Heart left ventricle (tissue), 16 donors: ENCODE results near the gene BEAN1. TPM values are rescaled to one million over a fixed set of nuclear protein-coding genes. Genes with fewer than 3 reads are reported as not detected.

Source experiments
- ATAC-seq, 4 donors: fragments of 200-7000 bp; cut with Tn5 transposase; one replicate each; pipeline ENCODE4 v1.9.1; 2020 to 2022; ENCODE audit warnings: moderate library complexity in 4 of 4, mild to moderate bottlenecking in 3 of 4, moderate number of reproducible peaks in 1 of 4
- DNase-seq, 5 donors: peaks; one replicate each; pipeline ENCODE4 v3.0.0-alpha.2; 2020
- H3K27ac ChIP-seq, 12 donors: fragments of 200-600 bp; sonication (generic) in 4 of 12; one replicate each; pipeline versions ENCODE4 v1.5.0 to v1.8.0; 2016 to 2022; ENCODE audit warnings: mild to moderate bottlenecking in 2 of 12
- H3K27me3 ChIP-seq, 9 donors: fragments of 200-600 bp; sonication (generic) in 2 of 9; one replicate each; pipeline versions ENCODE4 v1.5.1 to v1.8.0; 2016 to 2022; ENCODE audit warnings: mild to moderate bottlenecking in 3 of 9
- H3K36me3 ChIP-seq, 9 donors: fragments of 200-600 bp; sonication (generic) in 2 of 9; one replicate each; pipeline versions ENCODE4 v1.5.0 to v1.8.0; 2018 to 2022; ENCODE audit warnings: mild to moderate bottlenecking in 2 of 9
- H3K4me1 ChIP-seq, 12 donors: fragments of 200-600 bp; sonication (generic) in 4 of 12; one replicate each; pipeline versions ENCODE4 v1.5.0 to v1.8.0; 2016 to 2022; ENCODE audit warnings: mild to moderate bottlenecking in 3 of 12
- H3K4me3 ChIP-seq, 12 donors: fragments of 200-600 bp; sonication (generic) in 4 of 12; one replicate each; pipeline versions ENCODE4 v1.5.0 to v1.8.0; 2017 to 2022; ENCODE audit warnings: mild to moderate bottlenecking in 9 of 12, moderate library complexity in 4 of 12
- H3K9me3 ChIP-seq, 12 donors: fragments of 200-600 bp; sonication (generic) in 4 of 12; one replicate each; pipeline versions ENCODE4 v1.5.0 to v1.8.0; 2016 to 2022; ENCODE audit warnings: mild to moderate bottlenecking in 1 of 12
- CTCF ChIP-seq, 12 donors: fragments of 200-600 bp; sonication (generic) in 4 of 12; IDR thresholded peaks; one replicate each; pipeline versions ENCODE4 v1.5.0 to v1.8.0; 2018 to 2022; ENCODE audit warnings: antibody characterized with exemption in 12 of 12, mild to moderate bottlenecking in 5 of 12
- POLR2A ChIP-seq, 2 donors: fragments of 450-650 bp; IDR thresholded peaks; one replicate each; pipeline ENCODE4 v1.6.1; 2017; ENCODE audit warnings: antibody characterized with exemption in 2 of 2, mild to moderate bottlenecking in 2 of 2, moderate library complexity in 2 of 2
- WGBS, 4 donors: extraction: QIAGEN DNeasy Blood & Tissue Kit in 2 of 4; methylation state at CpG; one replicate each; pipeline versions ENCODE4 v1.1.5 to v1.1.7; 2013 to 2018; 5-methylcytosine and 5-hydroxymethylcytosine counted together
- intact Hi-C, 10 donors: fragments of 100-400 bp; cut with DNase I; formaldehyde crosslinking; loops; one replicate each; pipeline versions ENCODE4 v1.11.1 to v1.14.2; 2022
- polyA plus RNA-seq, 2 donors: library from polyadenylated mRNA; stranded (reverse); fragments of 200-250 nt; gene quantifications; one replicate each; pipeline ENCODE4 v1.2.3, GENCODE V29; 2013
- total RNA-seq, 9 donors: library from RNA; depleted of rRNA in 2 of 9; stranded (reverse); fragments of >200 nt in 2 of 9; fragmentation: NEBNext Ultra II Directional in 3 of 9; extraction: Animal tissue kit (Norgen Biotek cat#: 25700) in 3 of 9; gene quantifications; one replicate each; pipeline versions ENCODE4 v1.1.0 to v1.2.4, GENCODE V29; 2016 to 2023
- donor health status: ischemic (EF 13 %, LVEDD 7.1; RV severe dilation, severe dysfunction).
- donor health status: healthy with polysubstance abuse.
- donor health status: DM: no; HTN: yes; CAD: no.
- donor health status: DM: no; HTN: no; CAD: no.
- donor health status: ischemic (EF 25% LVEDD 6.9; RV normal size, moderate dysfunction).
- donor health status: ischemic (EF 25% LVEDD 5.7; RV mildly dilated, moderate dysfunction).
- donor health status: healthy.
- donor health status: DM: yes; HTN: yes; CAD: no.
- donor health status: ischemic (EF 35%, LVEDD 5.7; RV mildly dilated, moderate dysfunction).
- donor health status: nonischemic (EF 11% LVEDD 7.7; RV severe dilation, severe dysfunction).
- donor health status: DM: yes; HTN: yes; CAD: no.
- donor health status: PGD.
- donor health status: ischemic (EF 29% LVEDD 5.4; RV normal size, mild dysfunction).
- donor health status: nonischemic (EF 23%, LVEDD 6.1; RV moderate dilation, normal function).

The BEAN1 gene
- total and polyA plus RNA-seq, 11 donors: 0.30 to 8.8 (median 1.5) TPM

DNA sequence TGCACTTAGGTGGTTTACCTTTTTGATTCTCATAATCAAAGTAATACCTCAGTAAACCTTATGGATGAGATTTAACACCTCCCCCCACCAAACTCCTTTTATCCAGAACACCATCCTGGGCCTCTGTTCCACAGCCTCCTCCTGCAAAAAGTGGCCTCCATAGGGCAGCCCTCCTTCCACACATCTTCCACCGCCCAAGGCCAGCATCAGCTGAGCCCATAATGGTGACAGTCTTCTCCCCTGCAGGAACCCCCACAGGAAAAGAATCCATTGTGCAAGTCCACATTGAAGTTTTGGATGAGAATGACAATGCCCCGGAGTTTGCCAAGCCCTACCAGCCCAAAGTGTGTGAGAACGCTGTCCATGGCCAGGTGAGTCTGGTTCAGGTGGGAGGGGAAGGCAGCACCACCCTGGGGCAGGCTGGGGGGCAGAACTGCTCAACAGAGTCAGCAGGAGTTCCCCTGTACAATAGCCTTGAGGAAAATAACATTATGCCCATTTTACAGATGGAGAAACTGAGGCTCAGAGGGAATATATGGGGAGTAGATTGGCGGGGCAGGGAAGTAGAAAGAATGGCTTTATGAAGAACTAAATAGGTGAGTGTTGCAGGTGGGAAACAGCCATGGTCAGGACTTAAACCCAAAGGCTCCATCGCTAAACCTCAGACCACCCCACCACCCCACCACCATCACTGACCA lies 29.2 kb upstream of the BEAN1 start:
- H3K4me1 ChIP-seq: peaks cover 0 to 33% (median 13%) of the 10 kb centered on the region in 12 donors
- 73 to 85% (median 75%) methylated on average over 5 of the region's 5 CpGs for WGBS, 4 donors
- ATAC-seq (no peak), DNase-seq (no peak)
- H3K27ac ChIP-seq: no peak overlapping the region
- H3K9me3 ChIP-seq: no peaks in the 10 kb centered on the region
- no peak for TF ChIP-seq POLR2A (IDR thresholded peaks at IDR 0.05)
- TF ChIP-seq CTCF (IDR thresholded peaks at IDR 0.05): no peak
- H3K27me3 ChIP-seq: no peaks in the 10 kb centered on the region
- intact Hi-C loops: loop anchor here in 2 of 10 donors (2.0 kb wide), 2 partner anchors 31 to 33 kb away; partner anchors contain the start of gene CDH5 (in 1 of the 2)
- no peak overlapping the region for H3K4me3 ChIP-seq
- peaks cover 0 to 78% (median 7%) of the 10 kb centered on the region in 9 donors for H3K36me3 ChIP-seq

- no peak for DNase-seq
- TF ChIP-seq POLR2A (IDR thresholded peaks at IDR 0.05): no peak
- no peak for TF ChIP-seq CTCF (IDR thresholded peaks at IDR 0.05)
- intact Hi-C loops: loop anchor here in 2 of 10 donors (2.0 kb wide), 2 partner anchors 32 to 34 kb away; partner anchors contain the start of gene CDH5 (in 1 of the 2)
- no peak for ATAC-seq
- WGBS, 4 donors: 50 to 65% (median 54%) methylated on average over 3 of the region's 3 CpGs
- no peaks in the 10 kb centered on the region for H3K9me3 ChIP-seq
- no peak overlapping the region for H3K4me3 ChIP-seq
- peaks cover 0 to 33% (median 13%) of the 10 kb centered on the region in 12 donors for H3K4me1 ChIP-seq
- peak overlapping the region in 7 of 12 donors; percentile 8 to 36 (median 14) for H3K27ac ChIP-seq
- no peaks in the 10 kb centered on the region for H3K27me3 ChIP-seq
- H3K36me3 ChIP-seq: peaks cover 0 to 75% (median 18%) of the 10 kb centered on the region in 9 donors
Measured at GRCh38 chr16:66399031-66399430, 28.1 kb upstream of the BEAN1 start.

- TF ChIP-seq POLR2A (IDR thresholded peaks at IDR 0.05) (no peak), CTCF (IDR thresholded peaks at IDR 0.05) (no peak)
- Histone ChIP-seq H3K36me3 (peaks cover 0 to 74% (median 20%) of the 10 kb centered on the region in 9 donors), H3K27me3 (no peaks in the 10 kb centered on the region), H3K4me1 (peaks cover 0 to 33% (median 13%) of the 10 kb centered on the region in 12 donors), H3K4me3 (no peak overlapping the region), H3K27ac (peak overlapping the region in 6 of 12 donors; percentile 12 to 80 (median 61)), H3K9me3 (peaks cover 0 to 2% (median 0%) of the 10 kb centered on the region in 12 donors)
- ATAC-seq (peak; percentile 25 to 76 (median 52)), DNase-seq (peak in 4 of 5 donors; percentile 60 to 77 (median 70))
- 42 to 50% (median 45%) methylated on average over 3 of the region's 3 CpGs for WGBS, 4 donors
- intact Hi-C loops: loop anchor here in 9 of 10 donors (2.0 to 10.0 kb wide), 7 partner anchors 33 to 465 kb away; partner anchors contain the start of genes CMTM3 (in 3 of the 9), CDH5 (in 1 of the 9) and DYNC1LI2 (in 1 of the 9)
Measured at GRCh38 chr16:66399930-66400329, 27.2 kb upstream of the BEAN1 start.
